GM21619 (cell line): ENCODE measurements around the gene CUZD1.

Source experiments
- ATAC-seq: cut with Tn5 transposase; IDR thresholded peaks from one replicate; pipeline ENCODE4 v1.9.1; 2021; ENCODE audit not compliant: unreplicated experiment

The CUZD1 gene

DNA sequence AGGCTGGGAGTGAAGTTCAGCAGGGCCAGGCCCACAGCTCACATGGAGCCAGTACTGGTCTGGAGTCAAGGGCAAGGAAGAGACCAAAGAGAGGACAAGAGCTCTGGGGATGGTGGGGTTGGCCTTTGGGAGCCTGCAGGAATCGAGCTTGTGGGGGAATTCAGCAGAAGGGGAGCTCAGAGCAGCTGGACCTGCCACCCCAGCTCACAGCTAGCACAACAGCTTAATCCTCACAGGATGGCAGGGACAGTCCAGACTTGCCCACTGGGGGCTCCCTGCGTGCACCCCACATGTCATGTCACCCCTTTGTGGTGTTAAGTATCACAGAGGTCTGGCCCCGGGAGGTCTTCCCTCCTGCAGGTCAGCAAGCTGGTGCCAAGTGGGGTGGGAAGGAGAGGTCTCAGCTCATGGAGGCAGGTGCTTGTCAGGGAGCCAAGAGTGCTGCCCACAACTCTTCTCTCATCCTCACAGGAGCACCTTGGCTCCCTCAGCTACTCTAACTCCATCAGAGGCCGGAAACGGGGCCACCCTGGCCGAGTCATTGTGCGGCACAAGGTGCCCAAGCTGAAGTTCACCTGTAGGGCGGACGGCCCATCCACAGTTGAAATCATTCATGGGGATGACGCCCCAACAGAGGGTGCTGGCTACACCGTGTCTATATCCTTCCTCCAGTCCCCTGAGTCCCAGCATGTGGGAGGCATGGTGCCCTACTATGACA lies 22.5 kb downstream of the CUZD1 start:
- no peak for ATAC-seq

DNA sequence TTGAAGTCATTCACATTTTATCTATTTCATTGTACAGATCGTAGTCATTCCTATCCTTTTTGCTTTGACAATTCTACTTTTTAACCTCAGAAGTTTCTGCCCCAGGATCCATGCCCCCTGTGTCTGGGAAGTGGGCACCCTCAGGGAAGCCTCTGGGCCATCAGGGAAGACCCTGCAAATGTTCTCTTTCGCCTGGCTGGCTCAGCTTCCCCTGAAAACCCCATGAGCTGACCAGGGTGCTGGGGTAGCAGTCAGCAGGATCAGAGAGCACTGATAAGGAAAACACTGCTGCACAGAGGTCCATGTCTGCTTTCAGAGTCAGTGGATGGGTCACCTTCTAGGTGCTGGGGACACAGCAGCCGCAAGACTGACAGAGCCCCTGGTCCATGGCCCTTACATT lies 23.8 kb downstream of the CUZD1 start:
- ATAC-seq: no peak

GRCh38 chr10:122815458-122815857 lies 30.2 kb downstream of the CUZD1 start:
- no peak for ATAC-seq

DNA sequence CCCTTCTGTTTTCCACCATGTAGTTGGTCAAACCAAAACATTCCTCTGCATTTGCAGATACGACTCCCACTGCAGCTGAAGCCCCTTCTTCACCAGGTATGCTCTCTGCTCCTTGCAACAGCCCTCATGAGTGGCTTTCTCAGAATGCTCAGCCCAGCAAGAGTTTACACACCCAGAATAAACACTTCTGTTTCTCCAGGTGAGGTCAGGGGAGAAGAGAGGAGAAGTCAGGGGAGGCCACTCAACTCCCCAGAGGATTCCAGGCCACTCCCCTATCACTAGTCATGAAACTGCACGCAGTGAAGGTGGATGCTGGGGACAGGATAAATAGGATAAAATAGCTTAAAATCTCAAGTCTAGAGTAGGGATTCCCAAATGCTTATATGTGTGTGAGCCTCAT lies 31.2 kb downstream of the CUZD1 start:
- ATAC-seq: no peak

DNA sequence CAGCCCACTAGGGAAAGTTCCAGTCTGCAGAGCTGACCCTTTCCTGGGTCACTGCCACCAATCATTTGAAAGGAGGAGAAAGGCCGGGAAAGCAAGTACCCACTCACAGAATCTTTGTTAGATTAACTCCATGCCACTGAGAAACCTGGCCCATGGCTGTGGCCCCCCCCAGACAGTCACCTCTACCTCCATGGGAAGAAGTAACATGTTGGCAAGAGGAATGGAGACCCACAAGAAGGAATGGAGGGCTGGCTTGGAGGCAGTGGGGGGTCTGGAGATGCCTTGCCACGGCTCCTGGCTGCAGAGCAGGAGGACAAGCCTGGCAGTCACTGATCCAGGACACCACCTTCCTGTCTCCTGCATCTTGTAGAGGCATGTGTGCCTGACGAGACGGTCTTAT lies 32.9 kb downstream of the CUZD1 start:
- ATAC-seq: no peak

DNA sequence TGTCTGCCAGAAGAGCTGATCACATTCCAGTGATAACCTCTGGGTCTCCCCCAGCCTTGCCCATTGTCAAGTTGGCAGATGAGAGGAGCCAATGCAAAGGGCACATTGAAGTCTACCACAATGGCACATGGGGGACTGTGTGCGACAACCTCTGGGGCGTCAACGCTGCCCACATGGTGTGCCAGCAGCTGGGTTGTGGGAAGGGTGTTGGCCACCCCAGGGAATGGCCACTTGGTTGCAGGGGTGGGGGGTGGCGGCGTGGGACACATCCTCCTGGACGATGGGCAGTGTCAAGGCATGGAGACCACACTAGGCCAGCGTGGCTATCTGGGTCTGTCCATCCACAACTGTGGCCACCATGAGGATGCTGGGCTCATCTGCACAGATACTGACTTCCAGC lies 43.4 kb downstream of the CUZD1 start:
- ATAC-seq: no peak

DNA sequence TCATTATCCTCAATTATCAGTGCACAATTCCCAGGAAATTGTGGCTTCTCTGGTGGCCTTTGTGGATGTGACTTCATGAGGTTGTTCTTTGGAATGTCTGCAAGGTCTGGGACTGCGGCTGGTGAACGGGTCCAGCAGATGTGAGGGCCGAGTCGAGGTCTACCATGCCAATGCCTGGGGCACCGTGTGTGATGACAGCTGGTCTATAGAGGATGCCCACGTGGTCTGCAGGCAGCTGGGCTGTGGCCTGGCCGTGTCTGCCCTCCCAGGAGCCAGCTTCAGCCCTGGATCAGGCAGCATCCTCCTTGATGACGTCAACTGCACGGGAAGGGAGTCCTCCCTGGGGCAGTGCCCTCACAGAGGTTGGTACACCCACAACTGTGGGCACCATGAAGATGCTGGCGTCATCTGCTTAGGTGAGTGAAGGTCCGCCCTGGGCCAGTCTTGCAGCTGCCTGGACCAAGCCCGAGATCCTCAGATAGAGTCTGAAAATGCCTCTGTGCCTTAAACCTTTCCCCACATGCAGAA lies 46.9 kb downstream of the CUZD1 start:
- no peak for ATAC-seq

GRCh38 chr10:122796796-122797195 lies 48.9 kb downstream of the CUZD1 start:
- ATAC-seq: no peak

DNA sequence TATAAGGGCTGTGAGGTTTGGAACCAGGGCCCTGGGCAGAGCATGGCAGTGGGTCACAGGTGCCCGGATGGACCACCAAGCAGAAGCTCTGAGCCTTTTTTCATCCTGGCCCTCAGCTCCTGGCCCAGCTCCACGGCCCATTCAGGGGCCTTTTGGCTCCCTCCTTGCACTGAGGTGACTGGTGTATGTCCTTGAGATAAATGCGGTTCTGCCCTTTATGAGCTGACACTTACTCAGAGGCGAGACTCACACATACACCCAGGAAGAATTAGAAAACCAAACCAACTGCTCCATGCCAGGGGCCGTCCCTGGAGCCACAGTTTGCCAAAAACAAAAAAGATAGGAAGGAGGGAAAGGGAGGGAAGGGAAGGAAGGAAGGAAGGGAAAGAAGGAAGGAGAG lies 49.7 kb downstream of the CUZD1 start:
- ATAC-seq: no peak

DNA sequence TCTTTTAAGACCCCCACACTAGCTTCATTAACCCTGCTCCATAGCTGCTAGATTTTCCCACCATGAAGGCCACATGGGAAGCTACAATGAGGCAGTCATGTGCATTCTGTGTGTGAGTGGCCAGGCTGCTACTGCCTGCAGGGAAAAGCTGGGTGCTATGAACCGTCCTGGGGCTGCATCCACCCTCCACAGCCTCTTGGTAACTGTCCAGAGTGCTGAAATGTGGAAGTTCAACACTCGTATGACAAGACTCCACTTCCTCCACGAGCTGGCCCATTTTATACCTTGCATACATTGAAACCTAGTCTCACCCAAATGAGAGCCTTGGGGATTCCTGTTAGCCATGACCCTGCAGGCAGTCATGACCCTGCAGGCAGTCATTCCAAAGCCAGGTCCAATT lies 59.4 kb downstream of the CUZD1 start:
- ATAC-seq: no peak

GRCh38 chr10:122782911-122783310 lies 62.7 kb downstream of the CUZD1 start:
- ATAC-seq: no peak
